T-helper 2 cell treated with Interferon-gamma antibody and Interleukin-4, amounts not matched to agents 5 μg/mL and 100 μg/mL, for 36 hours (primary cell): Measurements from ENCODE around the gene HMCN1.

ENCODE experiments used
- DNase-seq: peaks from one replicate; pipeline ENCODE4 v3.0.0; 2021; ENCODE audit warnings: low spot score
- H3K27ac Mint-ChIP-seq: one replicate; pipeline ENCODE4 v1.8.0; 2021; ENCODE audit warnings: mild to moderate bottlenecking, mixed read lengths
- H3K27me3 Mint-ChIP-seq: one replicate; pipeline ENCODE4 v1.8.0; 2021; ENCODE audit warnings: low read depth, mixed read lengths
- H3K36me3 Mint-ChIP-seq: one replicate; pipeline ENCODE4 v1.8.0; 2021; ENCODE audit warnings: low read depth, mixed read lengths
- H3K4me1 Mint-ChIP-seq: one replicate; pipeline ENCODE4 v1.8.0; 2021; ENCODE audit warnings: low read depth, mixed read lengths
- H3K4me3 Mint-ChIP-seq: one replicate; pipeline ENCODE4 v1.8.0; 2022; ENCODE audit warnings: mild to moderate bottlenecking, moderate library complexity, mixed read lengths
- H3K9me3 Mint-ChIP-seq: one replicate; pipeline ENCODE4 v1.8.0; 2021; ENCODE audit warnings: mixed read lengths

HMCN1 gene

GRCh38 chr1:185935360-185935759, 201.2 kb downstream of the HMCN1 start:
- DNase-seq, result no peak
- H3K36me3 Mint-ChIP-seq, result no peaks in the 10 kb centered on the region
- no peaks in the 10 kb centered on the region for H3K27me3 Mint-ChIP-seq
- no peaks in the 10 kb centered on the region for H3K9me3 Mint-ChIP-seq
- H3K4me1 Mint-ChIP-seq, result no peaks in the 10 kb centered on the region
- H3K4me3 Mint-ChIP-seq, result no peak overlapping the region
- H3K27ac Mint-ChIP-seq, result no peak overlapping the region

- no peaks in the 10 kb centered on the region for H3K4me1 Mint-ChIP-seq
- H3K27ac Mint-ChIP-seq, result no peak overlapping the region
- no peaks in the 10 kb centered on the region for H3K9me3 Mint-ChIP-seq
- no peak overlapping the region for H3K4me3 Mint-ChIP-seq
- H3K36me3 Mint-ChIP-seq, result no peaks in the 10 kb centered on the region
- H3K27me3 Mint-ChIP-seq, result no peaks in the 10 kb centered on the region
- DNase-seq, result no peak
Measured at GRCh38 chr1:185936641-185937040, 202.4 kb downstream of the HMCN1 start.

- no peaks in the 10 kb centered on the region for H3K9me3 Mint-ChIP-seq
- H3K4me3 Mint-ChIP-seq, result no peak overlapping the region
- no peak for DNase-seq
- H3K4me1 Mint-ChIP-seq, result no peaks in the 10 kb centered on the region
- no peaks in the 10 kb centered on the region for H3K27me3 Mint-ChIP-seq
- H3K27ac Mint-ChIP-seq, result no peak overlapping the region
- no peaks in the 10 kb centered on the region for H3K36me3 Mint-ChIP-seq
Measured at GRCh38 chr1:185938396-185938795, 204.2 kb downstream of the HMCN1 start.

- H3K4me1 Mint-ChIP-seq, result no peaks in the 10 kb centered on the region
- DNase-seq, result no peak
- H3K27me3 Mint-ChIP-seq, result no peaks in the 10 kb centered on the region
- no peak overlapping the region for H3K4me3 Mint-ChIP-seq
- no peaks in the 10 kb centered on the region for H3K36me3 Mint-ChIP-seq
- H3K27ac Mint-ChIP-seq, result no peak overlapping the region
- no peaks in the 10 kb centered on the region for H3K9me3 Mint-ChIP-seq
Measured at GRCh38 chr1:185939142-185939541, 205.0 kb downstream of the HMCN1 start.

GRCh38 chr1:185942961-185943360, 208.8 kb downstream of the HMCN1 start:
- no peaks in the 10 kb centered on the region for H3K9me3 Mint-ChIP-seq
- DNase-seq, result no peak
- H3K4me3 Mint-ChIP-seq, result no peak overlapping the region
- no peaks in the 10 kb centered on the region for H3K4me1 Mint-ChIP-seq
- H3K27ac Mint-ChIP-seq, result no peak overlapping the region
- no peaks in the 10 kb centered on the region for H3K36me3 Mint-ChIP-seq
- no peaks in the 10 kb centered on the region for H3K27me3 Mint-ChIP-seq

- no peak overlapping the region for H3K4me3 Mint-ChIP-seq
- no peaks in the 10 kb centered on the region for H3K27me3 Mint-ChIP-seq
- no peaks in the 10 kb centered on the region for H3K36me3 Mint-ChIP-seq
- DNase-seq, result no peak
- no peaks in the 10 kb centered on the region for H3K9me3 Mint-ChIP-seq
- H3K27ac Mint-ChIP-seq, result no peak overlapping the region
- H3K4me1 Mint-ChIP-seq, result no peaks in the 10 kb centered on the region
Measured at GRCh38 chr1:185956881-185957280, 222.7 kb downstream of the HMCN1 start.

- no peaks in the 10 kb centered on the region for H3K36me3 Mint-ChIP-seq
- no peaks in the 10 kb centered on the region for H3K27me3 Mint-ChIP-seq
- no peak overlapping the region for H3K27ac Mint-ChIP-seq
- DNase-seq, result no peak
- H3K4me3 Mint-ChIP-seq, result no peak overlapping the region
- H3K9me3 Mint-ChIP-seq, result no peaks in the 10 kb centered on the region
- no peaks in the 10 kb centered on the region for H3K4me1 Mint-ChIP-seq
Measured at GRCh38 chr1:185957441-185958363, 223.5 kb downstream of the HMCN1 start.

GRCh38 chr1:185960422-185961321, 226.5 kb downstream of the HMCN1 start:
- Mint-ChIP-seq H3K9me3 (no peaks in the 10 kb centered on the region), H3K4me3 (no peak overlapping the region), H3K27me3 (no peaks in the 10 kb centered on the region), H3K27ac (no peak overlapping the region), H3K36me3 (no peaks in the 10 kb centered on the region), H3K4me1 (no peaks in the 10 kb centered on the region)
- no peak for DNase-seq

GRCh38 chr1:185961664-185962063, 227.5 kb downstream of the HMCN1 start:
- H3K9me3 Mint-ChIP-seq, result no peaks in the 10 kb centered on the region
- H3K4me3 Mint-ChIP-seq, result no peak overlapping the region
- H3K4me1 Mint-ChIP-seq, result no peaks in the 10 kb centered on the region
- no peaks in the 10 kb centered on the region for H3K36me3 Mint-ChIP-seq
- no peak overlapping the region for H3K27ac Mint-ChIP-seq
- H3K27me3 Mint-ChIP-seq, result no peaks in the 10 kb centered on the region
- no peak for DNase-seq

- H3K4me1 Mint-ChIP-seq, result no peaks in the 10 kb centered on the region
- no peak overlapping the region for H3K4me3 Mint-ChIP-seq
- no peak overlapping the region for H3K27ac Mint-ChIP-seq
- H3K36me3 Mint-ChIP-seq, result no peaks in the 10 kb centered on the region
- peaks cover 6% of the 10 kb centered on the region for H3K27me3 Mint-ChIP-seq
- no peak for DNase-seq
- no peaks in the 10 kb centered on the region for H3K9me3 Mint-ChIP-seq
Measured at GRCh38 chr1:185964946-185965345, 230.8 kb downstream of the HMCN1 start.

GRCh38 chr1:185965870-185966269, 231.7 kb downstream of the HMCN1 start:
- Mint-ChIP-seq H3K36me3 (no peaks in the 10 kb centered on the region), H3K4me1 (no peaks in the 10 kb centered on the region), H3K9me3 (no peaks in the 10 kb centered on the region), H3K27ac (no peak overlapping the region), H3K27me3 (peaks cover 6% of the 10 kb centered on the region), H3K4me3 (no peak overlapping the region)
- DNase-seq, result no peak

GRCh38 chr1:185966471-185966870, 232.3 kb downstream of the HMCN1 start:
- no peaks in the 10 kb centered on the region for H3K4me1 Mint-ChIP-seq
- H3K36me3 Mint-ChIP-seq, result no peaks in the 10 kb centered on the region
- H3K9me3 Mint-ChIP-seq, result no peaks in the 10 kb centered on the region
- peaks cover 6% of the 10 kb centered on the region for H3K27me3 Mint-ChIP-seq
- DNase-seq, result no peak
- no peak overlapping the region for H3K27ac Mint-ChIP-seq
- H3K4me3 Mint-ChIP-seq, result no peak overlapping the region

- no peak for DNase-seq
- H3K27ac Mint-ChIP-seq, result no peak overlapping the region
Measured at GRCh38 chr1:185969028-185969427, 234.8 kb downstream of the HMCN1 start.

GRCh38 chr1:185969524-185969991, 235.4 kb downstream of the HMCN1 start:
- no peak overlapping the region for H3K27ac Mint-ChIP-seq
- H3K27me3 Mint-ChIP-seq, result peaks cover 6% of the 10 kb centered on the region
- H3K36me3 Mint-ChIP-seq, result no peaks in the 10 kb centered on the region
- H3K4me1 Mint-ChIP-seq, result no peaks in the 10 kb centered on the region
- DNase-seq, result no peak
- no peak overlapping the region for H3K4me3 Mint-ChIP-seq
- H3K9me3 Mint-ChIP-seq, result no peaks in the 10 kb centered on the region

More at GRCh38 chr1:185969028-185969427, 234.8 kb downstream of the HMCN1 start:
- H3K9me3 Mint-ChIP-seq, result no peaks in the 10 kb centered on the region
- H3K36me3 Mint-ChIP-seq, result no peaks in the 10 kb centered on the region
- peaks cover 6% of the 10 kb centered on the region for H3K27me3 Mint-ChIP-seq
- H3K4me1 Mint-ChIP-seq, result no peaks in the 10 kb centered on the region
- H3K4me3 Mint-ChIP-seq, result no peak overlapping the region
